SJCRH30 (cell line): Measurements from ENCODE around the gene ARHGEF39. TPM values are rescaled to one million over a fixed set of nuclear protein-coding genes. Genes with fewer than 3 reads are reported as not detected.
"Not testable (repeated sequence)": the region's sequence is repeated elsewhere in the genome, so short reads cannot be mapped to it uniquely, and the experiment has no call there.

Experiments
- DNase-seq, 2 experiments: peaks; one replicate each; pipeline ENCODE4 v3.0.0-alpha.2; 2015 to 2020
- H3K27ac ChIP-seq: fragments of 250-450 bp; sonication (Bioruptor Pico); 2 replicates; pipeline ENCODE4 v1.5.1; 2020; ENCODE audit warnings: mild to moderate bottlenecking, moderate library complexity
- H3K27me3 ChIP-seq: fragments of 250-450 bp; sonication (Bioruptor Pico); 2 replicates; pipeline ENCODE4 v1.5.1; 2020; ENCODE audit warnings: mild to moderate bottlenecking, moderate library complexity
- H3K36me3 ChIP-seq: fragments of 250-450 bp; sonication (Bioruptor Pico); 2 replicates; pipeline ENCODE4 v1.5.1; 2020; ENCODE audit warnings: mild to moderate bottlenecking, moderate library complexity
- H3K4me1 ChIP-seq: fragments of 250-450 bp; sonication (Bioruptor Pico); 2 replicates; pipeline ENCODE4 v1.5.1; 2020; ENCODE audit warnings: mild to moderate bottlenecking, moderate library complexity
- H3K4me3 ChIP-seq: fragments of 250-450 bp; sonication (Bioruptor Pico); 2 replicates; pipeline ENCODE4 v1.5.1; 2020; ENCODE audit warnings: mild to moderate bottlenecking, moderate library complexity
- H3K9me3 ChIP-seq: fragments of 250-450 bp; sonication (Bioruptor Pico); replicated peaks from 2 replicates; pipeline ENCODE4 v1.5.1; 2020; ENCODE audit warnings: mild to moderate bottlenecking, moderate library complexity
- total RNA-seq: library from RNA; depleted of rRNA; stranded (reverse); fragments of >200 nt; shearing (Covaris generic); gene quantifications from 2 replicates; pipeline ENCODE4 v1.2.3, GENCODE V29; 2014; rRNA removed

ARHGEF39 gene
- total RNA-seq, 1 experiment from 2014 or later: 11.9 TPM

- DNase-seq: no peak
- Histone ChIP-seq H3K9me3 (no peaks in the 10 kb centered on the region), H3K27ac (no peak overlapping the region), H3K36me3 (no peaks in the 10 kb centered on the region), H3K27me3 (no peaks in the 10 kb centered on the region), H3K4me3 (no peak overlapping the region), H3K4me1 (peaks cover 4% of the 10 kb centered on the region; the same call in 1 of the 2 replicates)
Measured at GRCh38 chr9:35616681-35617459, 48.1 kb downstream of the ARHGEF39 start.

- Histone ChIP-seq H3K9me3 (no peaks in the 10 kb centered on the region), H3K36me3 (no peaks in the 10 kb centered on the region), H3K4me3 (no peak overlapping the region), H3K4me1 (peaks cover 4% of the 10 kb centered on the region; the same call in 1 of the 2 replicates), H3K27me3 (no peaks in the 10 kb centered on the region), H3K27ac (no peak overlapping the region)
- no peak for DNase-seq
Measured at GRCh38 chr9:35615981-35616680, 48.9 kb downstream of the ARHGEF39 start.

DNA sequence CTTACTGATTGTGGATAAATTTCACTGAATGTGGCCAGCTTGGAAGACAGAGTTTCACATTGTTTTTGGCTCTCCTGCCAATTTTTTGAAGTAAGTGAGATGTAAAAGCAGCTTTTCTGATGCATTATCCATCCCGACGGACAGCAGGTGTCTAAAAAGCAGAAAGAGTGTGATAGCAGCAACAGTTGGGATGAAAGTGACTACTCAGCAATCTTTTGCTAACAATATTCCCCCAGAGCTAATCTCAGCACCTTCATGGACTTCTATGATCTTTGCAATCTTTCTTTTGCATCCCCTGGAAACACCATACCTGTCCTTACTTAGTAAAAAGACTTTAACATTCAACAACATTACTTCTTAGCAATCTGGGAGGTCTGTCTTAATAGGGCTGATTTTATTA is 52.2 kb downstream of the ARHGEF39 start:
- Histone ChIP-seq H3K36me3 (no peaks in the 10 kb centered on the region), H3K4me3 (no peak overlapping the region), H3K27me3 (no peaks in the 10 kb centered on the region), H3K9me3 (no peaks in the 10 kb centered on the region), H3K4me1 (no peaks in the 10 kb centered on the region), H3K27ac (no peak overlapping the region)
- DNase-seq: no peak

DNA sequence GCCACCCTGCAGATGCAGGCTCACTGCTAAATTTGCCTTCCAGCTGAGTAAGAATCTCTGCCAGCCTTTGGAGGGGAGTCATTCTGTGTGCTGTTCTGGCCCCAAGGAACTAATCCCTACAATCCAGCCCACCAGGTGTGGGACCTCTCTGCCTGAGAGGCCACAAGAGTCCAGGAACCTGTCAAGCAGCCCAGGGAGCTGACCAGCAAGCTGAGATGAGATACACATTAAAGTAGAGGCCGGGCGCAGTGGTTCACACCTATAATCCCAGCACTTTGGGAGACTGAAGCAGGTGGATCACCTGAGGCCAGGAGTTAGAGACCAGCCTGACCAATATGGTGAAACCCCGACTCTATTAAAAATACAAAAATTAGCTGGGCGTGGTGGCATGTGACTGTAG is 52.9 kb downstream of the ARHGEF39 start:
- not testable (repeated sequence) for DNase-seq, H3K4me1 ChIP-seq, H3K27ac ChIP-seq, H3K27me3 ChIP-seq, H3K4me3 ChIP-seq, H3K9me3 ChIP-seq, H3K36me3 ChIP-seq

GRCh38 chr9:35611230-35611797 is 53.7 kb downstream of the ARHGEF39 start:
- H3K4me3 ChIP-seq: no peak overlapping the region
- DNase-seq: peak in 1 of 2 experiments; percentile 46
- no peak overlapping the region for H3K27ac ChIP-seq
- H3K27me3 ChIP-seq: no peaks in the 10 kb centered on the region
- no peaks in the 10 kb centered on the region for H3K36me3 ChIP-seq
- 0 out of 2 replicates have a peak, but pooled peaks cover 2% of the 10 kb centered on the region for H3K4me1 ChIP-seq
- no peaks in the 10 kb centered on the region for H3K9me3 ChIP-seq

GRCh38 chr9:35609820-35610163 is 55.2 kb downstream of the ARHGEF39 start:
- Histone ChIP-seq H3K27ac (no peak overlapping the region), H3K4me1 (0 out of 2 replicates have a peak, but pooled peaks cover 4% of the 10 kb centered on the region), H3K9me3 (no peaks in the 10 kb centered on the region), H3K27me3 (no peaks in the 10 kb centered on the region), H3K4me3 (no peak overlapping the region), H3K36me3 (no peaks in the 10 kb centered on the region)
- no peak for DNase-seq

Other genes with a start within 250 kb of the ARHGEF39 start
- 5.3 and 5.6 TPM in 2 replicates for gene RUSC2, start 175.1 kb downstream of the ARHGEF39 start, total RNA-seq
- gene TESK1, start 59.9 kb downstream of the ARHGEF39 start, total RNA-seq: 9.2 and 10.1 TPM in 2 replicates
- gene CD72, start 46.8 kb downstream of the ARHGEF39 start, total RNA-seq: not detected in 2 replicates
- gene SIT1, start 14.3 kb downstream of the ARHGEF39 start, total RNA-seq: 0.13 TPM in 1 of 2 replicates, not detected in the other
- 8,654 and 17,072 TPM in 2 replicates for gene RMRP, start 7.2 kb downstream of the ARHGEF39 start, total RNA-seq
- gene CCDC107, start 6.9 kb downstream of the ARHGEF39 start, total RNA-seq: 6.1 and 6.6 TPM in 2 replicates
- gene CA9, start 8.7 kb upstream of the ARHGEF39 start, total RNA-seq: 2.5 and 3.2 TPM in 2 replicates
- gene TPM2, start 24.7 kb upstream of the ARHGEF39 start, total RNA-seq: 427 and 459 TPM in 2 replicates
- 65.0 and 70.4 TPM in 2 replicates for gene TLN1, start 67.0 kb upstream of the ARHGEF39 start, total RNA-seq
- gene CREB3, start 67.5 kb upstream of the ARHGEF39 start, total RNA-seq: 21.1 and 21.6 TPM in 2 replicates
- 34.4 and 37.1 TPM in 2 replicates for gene GBA2, start 84.0 kb upstream of the ARHGEF39 start, total RNA-seq
- gene RGP1, start 84.1 kb upstream of the ARHGEF39 start, total RNA-seq: 14.6 and 16.3 TPM in 2 replicates
- not detected in 2 replicates for gene MSMP, start 89.1 kb upstream of the ARHGEF39 start, total RNA-seq
- 0.24 and 0.41 TPM in 2 replicates for gene NPR2, start 126.4 kb upstream of the ARHGEF39 start, total RNA-seq
- gene SPAG8, start 147.1 kb upstream of the ARHGEF39 start, total RNA-seq: 0.20 and 0.63 TPM in 2 replicates
- 21.3 and 28.2 TPM in 2 replicates for gene HINT2, start 149.8 kb upstream of the ARHGEF39 start, total RNA-seq
- gene FAM221B, start 163.5 kb upstream of the ARHGEF39 start, total RNA-seq: not detected in 2 replicates
- 1.7 and 2.1 TPM in 2 replicates for gene TMEM8B, start 164.0 kb upstream of the ARHGEF39 start, total RNA-seq
- gene OR13J1, start 205.2 kb upstream of the ARHGEF39 start, total RNA-seq: not detected in 2 replicates
- gene HRCT1, start 241.0 kb upstream of the ARHGEF39 start, total RNA-seq: 0.48 TPM in 1 of 2 replicates, not detected in the other
- 0.12 and 0.18 TPM in 2 replicates for gene SPAAR, start 244.3 kb upstream of the ARHGEF39 start, total RNA-seq